ENCODE data around the gene IL11.
"Not testable (repeated sequence)": the region's sequence is repeated elsewhere in the genome, so short reads cannot be mapped to it uniquely, and the experiment has no call there.

IL11 gene

DNA sequence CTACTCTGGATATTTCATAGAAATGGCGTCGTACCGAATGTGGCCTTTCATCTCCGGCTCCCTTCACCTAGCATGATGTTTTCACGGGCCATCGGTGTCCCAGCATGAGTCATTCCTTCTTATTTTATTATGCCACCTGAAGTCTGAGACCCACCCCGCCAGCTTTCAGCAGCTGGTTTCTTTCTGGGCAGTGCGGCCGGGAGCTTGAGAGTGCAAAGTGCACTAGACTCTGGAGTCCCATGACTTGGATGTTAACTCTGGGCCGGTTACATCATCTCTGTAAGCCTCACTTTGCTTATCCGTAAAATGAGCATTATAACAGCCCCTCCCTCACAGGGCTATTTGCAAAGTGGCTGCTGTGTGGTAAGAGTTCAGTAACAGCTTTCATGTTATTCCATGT is 36.4 kb downstream of the IL11 start:
- DNase-seq (ENCODE audit: low read depth): no peak
- no peak overlapping the region for H3K4me3 ChIP-seq (ENCODE audit: low read depth, low read length)
- TF ChIP-seq, protein P1, sequence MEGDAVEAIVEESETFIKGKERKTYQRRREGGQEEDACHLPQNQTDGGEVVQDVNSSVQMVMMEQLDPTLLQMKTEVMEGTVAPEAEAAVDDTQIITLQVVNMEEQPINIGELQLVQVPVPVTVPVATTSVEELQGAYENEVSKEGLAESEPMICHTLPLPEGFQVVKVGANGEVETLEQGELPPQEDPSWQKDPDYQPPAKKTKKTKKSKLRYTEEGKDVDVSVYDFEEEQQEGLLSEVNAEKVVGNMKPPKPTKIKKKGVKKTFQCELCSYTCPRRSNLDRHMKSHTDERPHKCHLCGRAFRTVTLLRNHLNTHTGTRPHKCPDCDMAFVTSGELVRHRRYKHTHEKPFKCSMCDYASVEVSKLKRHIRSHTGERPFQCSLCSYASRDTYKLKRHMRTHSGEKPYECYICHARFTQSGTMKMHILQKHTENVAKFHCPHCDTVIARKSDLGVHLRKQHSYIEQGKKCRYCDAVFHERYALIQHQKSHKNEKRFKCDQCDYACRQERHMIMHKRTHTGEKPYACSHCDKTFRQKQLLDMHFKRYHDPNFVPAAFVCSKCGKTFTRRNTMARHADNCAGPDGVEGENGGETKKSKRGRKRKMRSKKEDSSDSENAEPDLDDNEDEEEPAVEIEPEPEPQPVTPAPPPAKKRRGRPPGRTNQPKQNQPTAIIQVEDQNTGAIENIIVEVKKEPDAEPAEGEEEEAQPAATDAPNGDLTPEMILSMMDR (IDR thresholded peaks at IDR 0.05; ENCODE audit: low read depth, low read length, missing control alignments): no peak

DNA sequence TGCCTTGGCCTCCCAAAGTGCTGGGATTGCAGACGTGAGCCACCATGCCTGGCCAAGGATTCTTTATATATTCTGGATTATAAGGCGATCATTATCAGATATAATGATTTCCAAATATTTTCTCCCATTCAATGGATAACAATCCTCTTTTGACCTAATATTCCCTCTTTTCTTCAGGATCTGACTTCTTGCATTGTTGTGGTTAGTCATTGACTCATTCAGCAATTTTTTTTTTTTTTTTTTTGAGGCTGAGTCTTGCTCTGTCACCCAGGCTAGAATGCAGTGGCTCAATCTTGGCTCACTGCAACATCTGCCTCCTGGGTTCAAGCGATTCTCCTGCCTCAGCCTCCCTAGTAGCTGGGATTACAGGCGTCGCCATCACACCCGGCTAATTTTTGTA is 40.5 kb downstream of the IL11 start:
- not testable (repeated sequence) for DNase-seq (ENCODE audit: low read depth); H3K4me3 ChIP-seq (ENCODE audit: low read depth, low read length)

DNA sequence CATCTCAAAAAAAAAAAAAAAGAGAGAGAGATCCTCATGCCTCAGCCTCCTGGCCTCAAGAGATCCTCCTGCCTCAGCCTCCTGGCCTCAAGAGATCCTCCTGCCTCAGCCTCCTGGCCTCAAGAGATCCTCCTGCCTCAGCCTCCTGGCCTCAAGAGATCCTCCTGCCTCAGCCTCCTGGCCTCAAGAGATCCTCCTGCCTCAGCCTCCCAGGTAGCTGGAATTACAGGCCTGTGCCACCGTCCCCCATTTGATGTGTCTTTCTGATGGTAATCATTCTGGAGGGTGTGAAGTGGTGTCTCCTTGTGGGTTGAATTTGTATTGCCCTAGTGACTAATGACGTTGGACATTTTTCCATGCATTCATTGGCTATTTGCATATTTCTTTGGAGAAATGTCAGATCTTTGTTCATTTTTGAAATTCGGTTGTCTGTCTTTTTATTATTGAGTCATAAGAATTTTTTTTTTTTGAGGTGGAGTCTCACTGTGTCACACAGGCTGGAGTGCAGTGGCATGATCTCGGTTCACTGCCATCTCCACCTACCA is 41.4 kb downstream of the IL11 start:
- not testable (repeated sequence) for H3K4me3 ChIP-seq (ENCODE audit: low read depth, low read length); DNase-seq (ENCODE audit: low read depth)

DNA sequence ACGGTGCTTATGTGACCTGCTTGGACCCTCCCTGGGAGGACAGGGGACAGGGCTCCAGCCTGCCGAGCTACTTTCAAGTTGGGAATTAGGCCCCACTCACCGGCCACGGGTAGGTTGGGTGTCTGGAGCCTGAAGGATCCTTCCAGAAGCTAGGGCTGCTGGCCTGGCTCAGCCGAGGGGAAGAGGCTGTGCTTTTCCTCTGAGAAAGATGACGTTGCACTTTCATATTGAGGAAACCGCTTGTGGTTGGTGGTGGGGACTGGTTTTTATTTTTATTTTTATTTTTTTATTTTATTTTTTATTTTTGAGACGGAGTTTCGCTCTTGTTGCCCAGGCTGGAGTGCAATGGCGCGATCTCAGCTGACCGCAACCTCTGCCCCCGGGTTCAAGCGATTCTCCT is 45.1 kb downstream of the IL11 start, which contains the start of gene TMEM150B:
Gene TMEM150B (minus strand): TSS at position 170 of the 400 bp plus-strand sequence. CDS start 4,305 bp downstream, outside the sequence.
- no peak within 1 kb of the TSS; the same call in 1 of the 2 replicates for H3K4me3 ChIP-seq (ENCODE audit: low read depth, low read length)
- TF ChIP-seq, protein P1 (IDR thresholded peaks at IDR 0.05; ENCODE audit: low read depth, low read length, missing control alignments): no peak
- no peak for DNase-seq (ENCODE audit: low read depth)

DNA sequence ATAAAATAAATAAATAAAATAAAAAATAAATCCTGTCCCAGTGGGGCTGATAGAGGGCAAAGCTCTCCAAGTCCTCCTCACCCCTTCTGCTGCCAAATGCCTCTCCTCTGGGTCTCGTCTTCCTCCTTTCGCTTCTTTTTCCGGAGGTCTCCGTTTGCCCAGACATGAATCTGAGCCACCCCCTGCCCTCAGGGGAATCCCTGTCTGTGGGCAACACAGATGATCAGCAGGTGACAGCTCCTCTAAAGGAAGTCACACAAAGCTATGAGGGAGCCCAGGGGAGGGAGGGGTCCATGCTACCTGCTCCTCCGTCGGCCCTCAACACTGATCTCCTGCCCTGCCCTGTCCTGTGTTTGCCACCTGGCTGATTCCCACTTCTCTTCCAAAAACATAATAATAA is 45.6 kb downstream of the IL11 start:
- DNase-seq (ENCODE audit: low read depth): no peak
- TF ChIP-seq, protein P1 (IDR thresholded peaks at IDR 0.05; ENCODE audit: low read depth, low read length, missing control alignments): no peak
- H3K4me3 ChIP-seq (ENCODE audit: low read depth, low read length): no peak overlapping the region; the same call in 1 of the 2 replicates

DNA sequence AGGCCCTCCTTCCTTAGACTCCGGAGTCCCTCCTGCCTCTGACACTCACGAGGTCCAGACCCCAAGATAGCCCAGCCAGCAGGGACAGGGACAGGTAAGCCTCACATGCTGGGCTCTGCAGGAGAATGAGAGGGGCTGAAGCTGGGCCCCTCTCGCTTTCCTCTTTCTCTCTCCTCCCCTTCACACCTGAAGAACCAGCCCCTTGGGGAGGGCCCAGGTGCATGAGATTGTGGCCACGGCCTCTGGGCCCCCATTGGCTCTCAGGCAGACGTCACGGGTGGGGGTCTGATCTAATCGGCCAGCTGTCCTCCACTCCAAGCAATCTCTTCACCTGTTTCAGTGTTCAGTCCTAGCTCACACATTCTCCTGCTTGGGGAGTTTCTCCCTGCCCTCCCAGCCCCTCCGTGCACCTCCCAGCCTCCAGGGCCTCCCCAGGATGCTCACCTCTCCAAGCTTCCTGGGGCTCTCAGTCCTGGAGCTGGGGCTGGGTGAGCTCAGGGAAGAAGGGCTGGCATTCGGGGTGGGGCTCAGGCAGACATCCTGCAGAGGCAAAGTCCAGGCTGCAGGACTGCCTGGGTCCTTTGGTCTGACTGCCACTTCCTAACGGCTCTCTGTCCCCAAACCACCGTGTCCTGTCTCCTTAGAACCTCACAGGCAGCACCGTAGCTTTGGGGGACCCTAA is 47.9 kb downstream of the IL11 start:
- TF ChIP-seq, protein P1 (IDR thresholded peaks at IDR 0.05; ENCODE audit: low read depth, low read length, missing control alignments): no peak
- no peak for DNase-seq (ENCODE audit: low read depth)
- no peak overlapping the region for H3K4me3 ChIP-seq (ENCODE audit: low read depth, low read length)

DNA sequence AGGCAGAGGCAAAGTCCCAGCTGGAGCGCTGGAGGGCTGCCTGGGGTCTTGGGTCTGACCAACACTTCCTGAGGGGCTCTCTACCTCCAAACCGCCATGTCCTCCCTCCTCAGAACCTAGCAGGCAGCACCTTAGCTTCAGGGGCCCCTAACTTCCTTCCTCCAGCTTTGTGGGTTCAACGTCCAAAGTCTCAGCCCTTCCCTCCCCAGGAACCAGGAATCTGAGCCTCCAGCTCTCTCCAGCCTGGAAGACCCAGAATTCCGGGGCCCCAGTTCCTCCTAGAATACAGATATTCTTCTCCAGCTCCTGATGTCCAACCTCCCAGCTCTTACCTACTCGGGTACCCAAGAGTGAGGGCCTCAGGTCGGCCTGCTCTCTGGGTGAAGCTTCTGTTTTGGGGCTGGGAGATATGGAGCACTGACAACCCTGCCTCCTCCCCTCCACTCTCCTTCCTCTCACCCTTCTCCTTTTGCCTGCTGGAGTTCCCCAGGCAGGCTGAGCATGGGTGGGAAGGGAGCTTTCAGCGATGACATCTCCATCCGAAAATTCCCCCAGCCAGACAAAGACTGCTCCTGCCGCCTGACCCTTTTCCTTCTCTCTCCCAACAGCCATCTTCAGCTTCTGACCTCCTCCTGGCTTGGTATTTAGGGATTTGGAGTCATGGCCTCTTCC is 48.7 kb downstream of the IL11 start:
- TF ChIP-seq, protein P1 (IDR thresholded peaks at IDR 0.05; ENCODE audit: low read depth, low read length, missing control alignments): no peak
- H3K4me3 ChIP-seq (ENCODE audit: low read depth, low read length): no peak overlapping the region
- DNase-seq (ENCODE audit: low read depth): no peak
